ENCODE measurements around the gene SYNE1.

Gene SYNE1

GRCh38 chr6:152123076-152123475, 514.1 kb downstream of the SYNE1 start:
- TF ChIP-seq GATA3 (IDR thresholded peaks at IDR 0.05; ENCODE audit: low read depth, low read length): no peak

- TF ChIP-seq GATA2 (IDR thresholded peaks at IDR 0.05; ENCODE audit: low read depth, low read length) (no peak), GATA3 (IDR thresholded peaks at IDR 0.05; ENCODE audit: low read depth, low read length) (no peak)
Measured at GRCh38 chr6:152122434-152122833, 514.7 kb downstream of the SYNE1 start.

DNA sequence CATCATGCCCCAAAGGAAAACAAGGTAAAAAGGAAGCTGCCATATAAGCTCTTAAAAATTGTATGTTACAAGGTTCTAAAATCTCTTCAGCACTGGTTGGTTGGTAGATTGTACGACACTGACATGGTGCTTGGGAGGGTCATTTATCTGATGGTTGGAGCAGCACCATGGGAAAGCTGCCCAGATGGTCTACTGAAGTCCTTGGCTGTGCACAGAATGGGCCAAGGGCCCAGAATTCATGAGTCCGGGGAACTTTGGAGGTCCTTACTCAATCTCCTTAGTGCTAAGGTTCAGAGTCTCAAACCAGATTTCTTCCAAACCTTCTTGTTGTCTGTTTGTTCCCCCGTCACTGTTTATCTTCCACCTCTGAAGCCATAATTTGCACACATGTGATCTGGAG, 515.3 kb downstream of the SYNE1 start:
- TF ChIP-seq GATA3 (IDR thresholded peaks at IDR 0.05; ENCODE audit: low read depth, low read length) (no peak), GATA2 (IDR thresholded peaks at IDR 0.05; ENCODE audit: low read depth, low read length) (no peak)

- TF ChIP-seq GATA3 (IDR thresholded peaks at IDR 0.05; ENCODE audit: low read depth, low read length) (no peak), GATA2 (IDR thresholded peaks at IDR 0.05; ENCODE audit: low read depth, low read length) (no peak)
Measured at GRCh38 chr6:152119831-152120230, 517.3 kb downstream of the SYNE1 start.

DNA sequence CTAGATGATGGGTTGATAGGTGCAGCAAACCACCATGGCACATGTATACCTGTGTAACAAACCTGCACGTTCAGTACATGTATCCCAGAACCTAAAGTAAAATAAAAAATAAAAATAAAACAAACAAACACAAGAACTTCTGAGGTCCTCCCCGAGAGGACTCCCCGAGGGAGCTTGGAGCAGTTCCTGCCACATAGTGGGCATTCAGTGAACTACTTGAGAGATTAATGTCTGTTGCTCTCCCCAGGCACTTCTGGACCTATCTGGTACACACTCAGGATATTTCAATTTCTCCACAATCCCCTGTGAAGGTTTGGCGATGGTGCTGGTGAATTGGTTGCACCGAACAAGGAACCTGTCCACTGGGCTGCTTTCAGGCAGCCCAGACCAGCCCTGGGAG, 518.5 kb downstream of the SYNE1 start:
- no peak for TF ChIP-seq GATA2 (IDR thresholded peaks at IDR 0.05; ENCODE audit: low read depth, low read length)
- TF ChIP-seq GATA3 (IDR thresholded peaks at IDR 0.05; ENCODE audit: low read depth, low read length): no peak

DNA sequence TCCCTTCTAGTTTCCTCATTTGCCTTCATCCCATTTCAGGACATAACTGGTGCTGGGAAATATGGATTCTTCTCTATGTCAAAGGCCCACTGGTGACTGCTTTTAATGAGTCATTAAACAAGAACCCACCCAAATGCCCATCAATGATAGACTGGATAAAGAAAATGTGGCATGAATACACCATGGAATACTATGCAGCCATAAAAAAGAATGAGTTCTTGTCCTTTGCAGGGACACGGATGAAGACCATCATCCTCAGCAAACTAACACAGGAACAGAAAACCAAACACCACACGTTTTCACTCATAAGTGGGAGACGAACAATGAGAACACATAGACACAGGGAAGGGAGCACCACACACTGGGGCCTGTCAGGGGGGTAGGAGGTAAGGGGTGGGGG, 518.9 kb downstream of the SYNE1 start:
- TF ChIP-seq GATA2 (IDR thresholded peaks at IDR 0.05; ENCODE audit: low read depth, low read length): no peak
- TF ChIP-seq GATA3 (IDR thresholded peaks at IDR 0.05; ENCODE audit: low read depth, low read length): no peak

DNA sequence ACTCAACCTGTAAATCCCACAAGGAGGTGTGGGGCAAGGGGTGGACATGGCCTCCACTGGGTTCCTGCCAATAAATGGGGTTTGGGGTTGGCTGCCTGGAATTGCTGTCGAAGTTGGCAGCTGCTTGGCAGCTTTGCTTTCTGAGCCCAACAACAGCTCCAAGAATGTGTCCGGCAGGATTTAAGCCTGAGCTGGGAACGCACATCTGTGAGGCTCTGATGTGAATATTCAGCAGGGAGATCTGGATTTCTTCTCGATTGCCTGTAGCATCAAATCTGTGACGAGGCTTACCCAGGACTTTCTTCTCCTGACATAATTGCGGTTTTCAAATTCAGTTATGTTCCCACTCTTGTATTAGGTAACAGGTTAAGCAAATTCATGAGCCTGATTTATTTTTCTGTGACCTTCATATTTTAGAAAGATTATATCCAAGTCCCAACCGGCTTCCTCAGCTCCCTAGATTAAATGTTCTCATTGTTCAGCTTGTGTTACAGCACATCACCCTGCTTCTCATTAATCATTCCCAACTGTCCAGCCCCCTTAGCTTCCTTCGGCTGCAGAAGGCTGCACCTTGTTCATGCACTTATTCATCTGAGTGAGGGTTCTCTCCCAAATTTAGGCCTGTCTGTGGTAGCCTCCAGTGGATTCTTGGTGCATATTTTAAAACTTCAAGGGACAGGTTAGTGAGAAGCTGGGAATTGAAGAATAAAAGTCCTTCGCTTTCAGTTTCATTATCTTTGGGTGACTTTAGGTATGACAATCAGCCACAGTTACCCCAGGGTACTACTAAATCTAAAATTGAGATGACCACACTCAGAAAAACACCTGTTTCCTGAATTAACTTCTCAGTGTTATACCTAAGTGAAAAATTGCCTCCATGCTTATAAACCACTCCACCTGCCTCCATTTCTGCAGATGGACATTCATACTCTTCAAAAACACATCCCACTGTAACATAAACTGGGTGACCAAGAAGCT, 519.7 kb downstream of the SYNE1 start:
- no peak for TF ChIP-seq GATA3 (IDR thresholded peaks at IDR 0.05; ENCODE audit: low read depth, low read length)
- no peak for TF ChIP-seq GATA2 (IDR thresholded peaks at IDR 0.05; ENCODE audit: low read depth, low read length)

DNA sequence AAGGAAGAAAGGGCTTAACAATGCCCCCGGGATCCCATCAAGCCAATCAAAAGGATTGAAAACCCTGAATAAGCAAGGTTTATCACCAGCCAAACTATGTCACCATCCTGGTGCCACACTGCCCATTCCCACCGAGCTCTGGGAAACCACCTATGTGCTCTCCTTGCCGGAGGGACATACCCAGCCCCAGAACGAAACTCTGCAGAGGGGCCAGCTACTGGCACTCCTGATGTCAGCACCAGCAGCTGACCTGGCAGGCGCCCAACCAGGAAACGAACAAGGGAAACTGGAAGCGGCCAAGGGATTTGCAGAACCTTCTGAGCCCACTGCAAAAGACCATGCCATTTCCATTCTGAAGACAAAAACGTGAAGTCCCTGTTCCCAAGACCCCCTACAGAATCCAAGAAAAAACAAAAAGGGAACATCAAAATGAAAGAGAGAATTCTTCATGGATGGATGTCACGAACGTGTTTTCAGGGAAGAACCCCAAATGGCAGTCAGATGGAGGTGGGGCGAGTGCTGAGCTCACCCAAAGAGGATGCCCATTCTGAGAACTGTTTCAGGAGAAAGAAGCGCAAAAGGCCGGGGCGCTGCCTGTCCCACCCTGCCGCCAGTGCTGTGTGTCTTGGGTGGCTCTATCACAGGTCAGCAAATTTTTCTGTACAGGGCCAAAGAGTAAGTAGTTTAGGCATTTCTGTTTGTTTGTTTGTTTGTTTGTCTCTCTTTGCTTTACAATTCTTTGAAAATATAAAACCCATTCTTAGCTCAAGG, 524.5 kb downstream of the SYNE1 start:
- TF ChIP-seq GATA2 (IDR thresholded peaks at IDR 0.05; ENCODE audit: low read depth, low read length) (no peak), GATA3 (IDR thresholded peaks at IDR 0.05; ENCODE audit: low read depth, low read length) (no peak)

GRCh38 chr6:152110886-152111820, 526.0 kb downstream of the SYNE1 start:
- TF ChIP-seq GATA2 (IDR thresholded peaks at IDR 0.05; ENCODE audit: low read depth, low read length) (no peak), GATA3 (IDR thresholded peaks at IDR 0.05; ENCODE audit: low read depth, low read length) (no peak)

GRCh38 chr6:152107973-152108372, 529.2 kb downstream of the SYNE1 start:
- TF ChIP-seq GATA2 (IDR thresholded peaks at IDR 0.05; ENCODE audit: low read depth, low read length) (no peak), GATA3 (IDR thresholded peaks at IDR 0.05; ENCODE audit: low read depth, low read length) (no peak)

- no peak for TF ChIP-seq GATA2 (IDR thresholded peaks at IDR 0.05; ENCODE audit: low read depth, low read length)
- TF ChIP-seq GATA3 (IDR thresholded peaks at IDR 0.05; ENCODE audit: low read depth, low read length): no peak
Measured at GRCh38 chr6:152100183-152100618, 537.0 kb downstream of the SYNE1 start.

DNA sequence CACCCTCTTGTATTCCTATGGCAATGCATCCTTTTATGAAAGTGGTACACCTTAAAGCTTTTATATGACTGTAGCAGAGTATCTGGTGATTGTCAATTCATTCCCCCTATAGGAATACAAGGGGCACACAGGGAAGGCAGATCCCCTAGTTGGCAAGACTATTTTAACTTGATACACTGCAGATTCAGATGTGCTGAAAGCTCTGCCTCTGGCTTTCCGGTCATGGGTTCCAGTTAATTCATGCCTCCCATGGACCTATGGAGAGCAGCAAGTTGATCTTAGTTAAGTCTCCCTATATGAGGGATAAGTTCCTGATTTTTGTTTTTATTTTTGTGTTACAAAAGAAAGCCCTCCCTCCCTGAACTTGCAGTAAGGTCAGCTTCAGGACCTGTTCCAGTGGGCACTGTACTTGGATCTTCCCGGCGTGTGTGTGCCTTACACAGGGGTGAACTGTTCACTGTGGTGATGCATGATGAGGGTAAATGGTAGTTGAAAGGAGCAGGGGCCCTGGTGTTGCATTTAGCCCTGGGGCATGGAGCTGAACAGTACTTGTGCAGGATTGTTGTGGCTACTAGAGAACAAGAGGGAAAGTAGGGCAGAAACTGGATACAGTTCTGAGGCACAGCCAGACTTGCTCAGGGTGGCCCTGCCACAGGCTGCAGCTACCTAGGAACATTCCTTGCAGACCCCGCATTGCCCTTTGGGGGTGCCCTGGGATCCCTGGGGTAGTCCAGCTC, 537.5 kb downstream of the SYNE1 start:
- TF ChIP-seq GATA2 (IDR thresholded peaks at IDR 0.05; ENCODE audit: low read depth, low read length): no peak
- no peak for TF ChIP-seq GATA3 (IDR thresholded peaks at IDR 0.05; ENCODE audit: low read depth, low read length)

DNA sequence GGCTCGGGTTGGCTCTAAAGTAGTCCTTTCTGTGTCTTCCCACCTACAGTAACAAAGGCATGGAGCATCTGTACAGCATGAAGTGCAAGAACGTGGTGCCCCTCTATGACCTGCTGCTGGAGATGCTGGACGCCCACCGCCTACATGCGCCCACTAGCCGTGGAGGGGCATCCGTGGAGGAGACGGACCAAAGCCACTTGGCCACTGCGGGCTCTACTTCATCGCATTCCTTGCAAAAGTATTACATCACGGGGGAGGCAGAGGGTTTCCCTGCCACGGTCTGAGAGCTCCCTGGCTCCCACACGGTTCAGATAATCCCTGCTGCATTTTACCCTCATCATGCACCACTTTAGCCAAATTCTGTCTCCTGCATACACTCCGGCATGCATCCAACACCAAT, 538.5 kb downstream of the SYNE1 start:
- TF ChIP-seq GATA2 (IDR thresholded peaks at IDR 0.05; ENCODE audit: low read depth, low read length) (no peak), GATA3 (IDR thresholded peaks at IDR 0.05; ENCODE audit: low read depth, low read length) (no peak)

Data from SH-SY5Y (cell line).